HG03064 (cell line): ENCODE data around the gene VAV2.
"Not testable (repeated sequence)": the region's sequence is repeated elsewhere in the genome, so short reads cannot be mapped to it uniquely, and the experiment has no call there.

ENCODE experiments used
- ATAC-seq: cut with Tn5 transposase; IDR thresholded peaks from one replicate; pipeline ENCODE4 v1.9.1; 2021; ENCODE audit warnings: low read depth; ENCODE audit not compliant: unreplicated experiment

Gene VAV2

DNA sequence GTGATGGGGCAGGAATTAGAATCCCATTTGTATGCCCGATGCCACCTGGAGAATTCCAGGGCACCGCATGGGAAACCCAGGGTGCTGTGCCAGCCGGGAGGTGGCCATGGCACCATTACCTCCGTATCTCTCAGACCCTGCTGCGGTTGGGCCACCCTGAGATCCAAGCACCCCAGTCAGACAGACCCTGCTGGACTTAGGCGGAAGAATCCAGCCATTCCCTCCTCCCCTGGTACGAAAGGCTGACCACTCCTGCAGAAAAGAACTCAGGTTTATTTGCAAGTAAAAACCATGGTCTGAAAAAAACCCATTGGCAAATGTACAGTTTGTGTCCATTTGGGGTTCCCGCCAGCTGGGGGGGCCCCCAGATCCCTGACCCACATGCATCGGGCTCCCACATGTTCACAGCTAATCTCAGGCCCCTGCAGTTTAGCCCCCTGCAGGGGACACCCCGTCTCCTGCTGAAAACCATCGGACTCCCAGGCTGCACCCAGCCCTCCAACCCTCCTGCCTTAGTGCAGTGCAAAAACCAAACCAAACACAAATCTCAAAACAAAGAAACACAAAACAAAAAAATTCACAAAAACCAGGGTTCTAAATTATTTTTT, 230.4 kb downstream of the VAV2 start:
- no peak for ATAC-seq

DNA sequence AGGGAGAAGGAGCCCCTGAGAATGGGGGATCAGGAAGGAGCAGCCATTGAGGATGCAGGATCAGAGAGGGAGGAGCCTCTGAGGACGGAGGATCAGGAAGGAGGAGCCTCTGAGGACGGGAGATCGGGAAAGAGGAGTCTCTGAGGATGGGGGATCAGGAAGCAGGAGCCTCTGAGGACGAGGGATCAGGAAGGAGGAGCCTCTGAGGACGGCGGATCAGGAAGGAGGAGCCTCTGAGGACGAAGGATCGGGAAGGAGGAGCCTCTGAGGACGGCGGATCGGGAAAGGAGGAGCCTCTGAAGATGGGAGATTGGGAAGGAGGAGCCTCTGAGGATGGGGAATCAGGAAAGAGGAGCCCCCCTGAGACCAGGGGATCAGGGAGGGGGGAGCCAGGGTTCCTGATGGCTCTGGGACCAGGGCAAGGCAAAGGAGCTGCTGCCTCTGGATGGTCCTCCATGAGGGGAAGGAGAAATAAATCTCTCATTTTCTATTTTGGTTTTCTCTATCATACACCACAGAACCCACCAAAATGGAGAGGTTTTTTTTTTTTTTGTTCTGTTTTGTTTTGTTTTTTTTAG, 231.3 kb downstream of the VAV2 start:
- no peak for ATAC-seq

DNA sequence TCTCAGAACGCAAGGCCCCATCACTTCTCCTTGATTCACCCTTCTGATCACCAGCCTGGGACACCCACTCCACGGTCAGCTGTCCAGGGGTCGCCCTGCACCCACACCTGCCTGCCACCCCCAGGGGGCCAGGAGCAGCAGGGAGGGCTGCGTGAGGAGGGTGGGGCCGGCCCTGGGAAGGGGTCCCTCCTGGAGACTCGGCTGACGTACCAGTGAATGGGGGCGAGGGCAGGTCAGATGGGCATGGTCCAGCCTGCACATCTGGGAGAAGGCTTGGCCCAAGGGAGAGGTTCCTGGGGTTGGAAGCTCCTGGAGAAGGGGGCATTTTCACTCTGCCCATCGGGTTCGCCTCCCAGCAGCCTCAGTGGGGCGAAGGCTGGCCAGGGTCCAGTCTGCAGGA, 232.2 kb downstream of the VAV2 start:
- ATAC-seq = no peak

DNA sequence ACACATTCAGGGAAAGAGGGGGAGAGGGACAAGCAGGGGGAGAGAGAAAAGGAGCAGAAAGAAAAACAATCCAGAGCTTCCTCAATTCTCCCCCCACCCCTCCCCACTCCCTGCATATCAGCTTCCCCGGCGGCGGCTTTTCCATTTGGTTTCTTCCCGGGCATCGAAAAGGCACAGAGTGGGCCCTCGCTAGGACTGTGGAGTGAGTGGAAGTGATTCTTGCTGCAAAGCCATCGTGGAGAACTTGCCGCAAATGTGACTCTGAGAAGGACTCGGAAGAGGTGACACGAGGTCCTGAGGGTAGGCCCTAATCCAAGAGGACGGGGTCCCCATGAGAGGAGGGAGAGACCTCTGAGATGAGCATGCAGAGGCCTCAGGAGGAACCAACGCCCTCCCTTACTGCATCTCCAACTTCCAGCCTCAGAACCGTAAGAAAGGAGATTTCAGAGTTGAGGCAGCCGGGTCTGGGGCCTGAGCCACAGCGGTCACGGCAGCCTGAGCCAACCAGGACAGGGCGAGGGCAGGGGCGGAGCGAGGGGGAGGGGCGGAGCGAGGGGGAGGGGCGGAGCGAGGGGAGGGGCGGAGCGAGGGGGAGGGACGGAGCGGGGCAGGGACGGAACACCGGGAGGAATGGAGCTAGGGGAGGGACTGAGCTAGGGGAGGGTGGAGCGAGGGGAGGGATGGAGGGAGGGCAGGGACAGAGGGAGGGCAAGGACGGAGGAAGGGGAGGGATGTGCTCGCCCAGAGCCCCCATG, 232.8 kb downstream of the VAV2 start:
- ATAC-seq = no peak

DNA sequence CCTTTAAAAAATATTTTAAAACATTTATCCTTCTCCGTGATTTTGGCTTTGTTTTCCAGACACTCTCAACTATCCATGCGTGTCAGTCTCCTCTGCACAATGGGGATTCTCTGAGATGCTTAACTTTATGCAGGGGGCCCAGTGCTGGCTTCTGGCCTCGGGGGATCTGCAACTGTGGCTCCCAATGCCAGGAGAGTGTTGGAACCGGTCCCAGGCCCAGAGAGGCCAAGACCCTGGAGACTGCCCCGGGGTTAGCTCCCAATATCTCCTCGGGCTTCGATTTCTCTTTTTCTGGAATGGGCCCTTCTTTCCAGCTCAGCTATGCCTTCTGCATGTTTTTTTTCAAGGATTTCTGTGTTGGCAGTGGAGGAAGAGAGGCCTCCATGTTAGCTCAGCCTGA, 233.9 kb downstream of the VAV2 start:
- no peak for ATAC-seq

DNA sequence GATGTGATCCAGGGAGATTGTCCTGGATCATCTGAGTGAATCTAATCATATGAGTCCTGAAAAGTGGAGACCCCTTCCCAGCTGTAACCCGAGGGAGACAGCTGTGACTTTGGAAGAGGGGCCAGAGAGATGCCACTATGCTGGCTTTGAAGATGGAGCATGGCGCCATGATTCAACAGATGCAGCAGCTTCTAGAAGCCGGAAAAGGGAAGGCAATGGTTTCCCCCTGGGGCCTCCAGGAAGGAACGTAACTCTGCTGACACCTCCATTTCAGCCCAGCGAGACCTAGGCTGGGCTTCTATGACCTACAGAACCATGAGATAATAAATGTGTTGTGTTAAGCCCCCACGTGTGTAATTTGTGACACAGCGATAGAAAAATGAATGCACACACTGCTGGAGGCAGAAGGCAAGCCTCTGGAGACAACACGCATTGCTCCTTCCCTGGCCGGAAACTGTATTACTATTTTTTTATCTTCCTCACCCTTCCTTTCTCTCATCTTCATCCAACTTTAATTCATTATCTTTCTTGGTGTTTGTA, 237.4 kb downstream of the VAV2 start:
- no peak for ATAC-seq

DNA sequence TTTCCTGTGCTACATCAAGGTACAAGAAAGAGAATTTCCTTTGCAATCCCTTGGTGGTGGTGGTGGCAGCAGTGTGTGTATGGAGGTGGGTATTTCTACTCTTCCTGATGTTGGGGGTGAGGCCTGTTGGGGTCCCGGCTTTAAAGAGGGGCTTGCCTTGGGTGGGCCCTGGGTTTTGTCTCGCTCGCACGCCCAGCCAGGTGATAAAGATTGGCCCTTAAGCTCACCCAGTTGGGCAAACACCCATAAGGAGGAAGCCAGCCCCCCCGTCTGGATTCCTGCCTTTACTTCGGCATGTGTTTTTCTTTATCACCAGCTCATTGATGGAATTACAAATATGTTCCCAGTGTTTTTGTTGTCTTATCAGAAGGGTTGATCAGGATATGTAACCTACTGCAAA, 237.9 kb downstream of the VAV2 start:
- ATAC-seq = no peak

DNA sequence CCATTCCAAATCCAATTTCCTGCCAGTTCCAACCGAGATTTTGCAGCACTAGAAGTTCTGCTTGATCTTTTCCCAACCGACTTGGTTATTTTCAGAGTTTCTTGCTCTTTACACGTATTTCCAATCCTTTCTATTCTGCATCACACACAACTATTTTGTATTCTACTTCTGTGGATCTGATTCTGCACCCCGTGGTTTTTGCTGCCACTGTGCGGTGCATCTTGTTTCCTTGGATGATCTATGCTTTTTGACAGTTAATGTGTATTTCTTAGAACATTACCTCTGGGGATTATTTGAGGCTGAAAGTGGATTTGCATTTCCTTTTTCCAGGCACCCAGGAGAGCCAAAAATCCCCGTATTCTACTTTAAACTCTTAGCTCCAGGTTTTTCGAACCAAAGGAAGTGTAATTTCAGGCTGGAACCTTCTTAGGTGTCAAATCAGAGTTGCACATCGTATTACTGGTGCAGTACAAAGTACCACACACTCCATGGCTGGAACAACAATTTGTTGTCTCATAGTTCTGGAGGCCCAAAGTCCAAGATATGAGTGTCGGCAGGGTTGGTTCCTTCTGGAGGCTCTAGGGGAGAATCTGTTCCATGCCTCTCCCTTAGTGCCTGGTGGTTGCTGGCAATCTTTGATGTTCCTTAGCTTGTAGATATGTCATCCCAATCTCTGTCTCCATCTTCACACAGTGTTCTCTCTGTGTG, 239.2 kb downstream of the VAV2 start:
- ATAC-seq = no peak

DNA sequence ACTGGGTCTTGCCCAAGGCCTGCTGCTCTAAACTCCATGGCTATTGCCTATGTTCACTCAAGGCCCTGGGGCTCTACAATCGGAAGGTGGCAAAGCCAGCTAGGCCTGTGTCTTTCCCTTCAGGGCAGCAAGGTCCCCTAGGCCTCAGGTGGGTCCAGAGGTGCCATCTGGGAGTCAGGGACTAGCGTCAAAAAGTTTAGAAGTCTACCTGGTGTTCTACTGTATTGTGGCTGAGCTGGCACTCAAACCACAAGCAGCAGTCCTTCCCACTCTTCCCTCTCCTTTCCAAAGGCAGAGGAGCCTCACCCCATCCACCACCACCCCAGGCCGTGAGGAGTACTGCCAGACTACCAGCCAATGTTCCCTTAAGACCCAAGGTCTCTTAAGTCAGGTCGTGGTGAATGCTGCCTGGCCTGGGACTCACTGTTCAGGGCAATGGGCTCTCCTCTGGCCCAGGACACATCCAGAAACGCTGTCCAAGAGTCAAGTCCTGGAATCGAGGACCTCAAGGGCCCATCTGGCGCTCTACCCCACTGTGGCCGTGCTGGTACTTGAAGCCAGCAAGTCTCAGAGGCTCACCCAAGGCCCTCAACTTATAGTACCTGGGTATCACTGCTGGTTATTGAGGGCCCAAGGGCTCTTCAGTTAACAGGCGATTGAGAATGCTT, 241.0 kb downstream of the VAV2 start:
- no peak for ATAC-seq

DNA sequence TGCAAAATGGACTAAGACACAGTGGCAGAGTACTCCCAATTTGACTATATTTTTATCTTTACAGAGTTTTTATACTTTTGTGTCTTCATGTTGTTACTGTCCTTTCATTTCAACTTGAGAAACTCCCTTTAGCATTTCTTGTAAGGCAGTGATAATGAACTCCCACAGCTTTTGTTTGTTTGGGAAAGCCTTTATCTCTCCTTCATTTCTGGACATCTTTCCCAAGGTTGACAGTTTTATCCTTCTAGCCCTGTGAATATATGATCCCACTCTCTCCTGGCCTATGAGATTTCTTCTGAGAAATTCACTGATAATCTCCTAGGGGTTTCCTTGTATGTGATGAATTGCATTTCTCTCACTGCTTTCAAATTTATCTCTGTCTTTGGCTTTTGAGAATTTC, 244.8 kb downstream of the VAV2 start:
- ATAC-seq = no peak

DNA sequence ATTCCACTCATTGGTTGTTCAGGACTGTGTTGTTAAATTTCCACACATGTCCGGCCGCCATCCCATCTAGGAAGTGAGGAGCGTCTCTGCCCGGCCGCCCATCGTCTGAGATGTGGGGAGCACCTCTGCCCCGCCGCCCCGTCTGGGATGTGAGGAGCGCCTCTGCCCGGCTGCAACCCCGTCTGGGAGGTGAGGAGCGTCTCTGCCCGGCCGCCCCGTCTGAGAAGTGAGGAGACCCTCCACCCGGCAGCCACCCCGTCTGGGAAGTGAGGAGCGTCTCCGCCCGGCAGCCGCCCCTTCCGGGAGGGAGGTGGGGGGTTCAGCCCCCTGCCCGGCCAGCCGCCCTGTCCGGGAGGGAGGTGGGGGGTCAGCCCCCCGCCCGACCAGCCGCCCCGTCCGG, 247.6 kb downstream of the VAV2 start:
- ATAC-seq = not testable (repeated sequence)

DNA sequence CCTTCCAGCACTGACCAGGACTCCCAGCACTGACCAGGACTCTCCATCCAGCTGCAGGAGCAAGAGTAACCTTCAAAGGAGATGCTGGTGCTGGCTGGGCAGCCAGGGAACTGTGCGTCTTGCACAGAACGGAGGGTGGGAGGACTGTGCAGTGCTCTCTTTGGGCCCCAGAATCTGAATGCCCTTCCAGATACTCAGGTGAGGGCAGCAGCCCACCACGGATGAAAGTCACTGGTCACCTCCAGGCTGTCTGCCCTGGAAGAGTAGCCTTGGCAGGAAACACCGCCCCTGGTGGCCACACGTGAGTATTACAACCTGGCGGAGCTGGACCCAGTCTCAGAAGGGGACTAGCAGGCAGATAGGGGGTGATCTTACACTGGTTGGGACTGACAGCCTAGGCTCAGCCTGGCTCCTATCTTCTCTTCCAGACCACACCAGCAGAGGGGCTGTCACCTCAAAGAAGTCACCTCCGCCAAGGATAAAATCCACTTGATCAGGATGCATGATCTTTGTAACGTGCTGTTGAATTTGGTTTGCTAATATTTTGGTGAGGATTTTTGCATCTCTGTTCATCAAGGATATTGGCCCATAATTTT, 249.2 kb downstream of the VAV2 start:
- no peak for ATAC-seq

DNA sequence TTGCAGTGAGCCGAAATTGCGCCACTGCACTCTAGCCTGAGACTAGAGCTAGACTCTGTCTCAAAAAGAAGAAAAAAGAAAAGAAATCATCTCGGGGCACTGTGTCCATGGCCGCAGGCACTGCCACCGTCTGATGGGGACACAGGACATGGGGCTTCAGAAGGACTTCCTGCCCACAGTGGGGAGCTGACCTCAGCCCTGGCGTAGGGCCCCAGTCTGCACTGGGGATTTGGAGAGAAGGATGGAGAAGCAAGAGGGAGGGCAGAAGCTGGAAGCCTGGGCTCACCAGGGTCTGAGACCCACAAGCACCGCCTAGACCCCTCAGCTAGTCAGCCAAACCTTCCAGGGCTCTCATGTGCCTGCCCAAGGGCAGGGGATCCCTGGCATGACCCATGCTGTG, 249.9 kb downstream of the VAV2 start:
- ATAC-seq = no peak

DNA sequence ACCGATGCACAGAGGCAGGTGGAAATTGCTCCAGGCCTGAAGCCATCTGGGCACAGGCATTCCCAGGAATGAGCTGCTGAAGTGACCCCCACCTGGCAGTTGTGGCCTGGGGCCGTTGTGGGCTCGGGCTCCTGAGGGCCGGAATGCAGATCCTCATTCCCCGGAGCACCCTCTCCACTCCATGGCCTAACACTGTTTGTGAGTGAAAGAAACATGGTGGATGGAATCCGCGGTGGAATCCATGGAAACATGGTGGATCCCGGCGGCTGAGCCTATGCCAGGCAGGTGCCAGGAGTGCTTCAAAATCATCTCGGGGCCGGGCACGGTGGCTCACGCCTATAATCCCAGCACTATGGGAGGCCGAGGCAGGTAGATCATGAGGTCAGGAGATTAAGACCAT, 250.4 kb downstream of the VAV2 start:
- ATAC-seq = no peak

DNA sequence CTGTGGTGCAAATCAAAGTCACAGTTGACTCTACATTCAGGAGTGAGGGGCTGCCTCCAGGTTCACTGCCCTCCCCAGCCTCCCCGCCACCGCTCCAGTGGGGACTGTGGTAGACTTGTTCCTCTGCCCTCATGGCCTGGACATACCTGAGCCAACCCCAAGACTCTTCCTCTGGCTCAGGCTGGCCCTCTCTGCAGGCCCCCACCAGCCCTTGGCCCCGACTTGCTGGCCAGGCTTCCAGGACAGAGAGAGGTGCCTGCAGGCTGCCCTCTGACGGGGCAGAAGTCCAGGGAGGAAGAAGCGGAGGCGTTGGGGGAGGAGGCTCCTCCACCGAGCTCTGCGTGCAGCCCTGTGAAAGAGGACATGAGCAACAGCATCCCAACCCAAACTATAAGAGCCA, 251.2 kb downstream of the VAV2 start:
- ATAC-seq = no peak

DNA sequence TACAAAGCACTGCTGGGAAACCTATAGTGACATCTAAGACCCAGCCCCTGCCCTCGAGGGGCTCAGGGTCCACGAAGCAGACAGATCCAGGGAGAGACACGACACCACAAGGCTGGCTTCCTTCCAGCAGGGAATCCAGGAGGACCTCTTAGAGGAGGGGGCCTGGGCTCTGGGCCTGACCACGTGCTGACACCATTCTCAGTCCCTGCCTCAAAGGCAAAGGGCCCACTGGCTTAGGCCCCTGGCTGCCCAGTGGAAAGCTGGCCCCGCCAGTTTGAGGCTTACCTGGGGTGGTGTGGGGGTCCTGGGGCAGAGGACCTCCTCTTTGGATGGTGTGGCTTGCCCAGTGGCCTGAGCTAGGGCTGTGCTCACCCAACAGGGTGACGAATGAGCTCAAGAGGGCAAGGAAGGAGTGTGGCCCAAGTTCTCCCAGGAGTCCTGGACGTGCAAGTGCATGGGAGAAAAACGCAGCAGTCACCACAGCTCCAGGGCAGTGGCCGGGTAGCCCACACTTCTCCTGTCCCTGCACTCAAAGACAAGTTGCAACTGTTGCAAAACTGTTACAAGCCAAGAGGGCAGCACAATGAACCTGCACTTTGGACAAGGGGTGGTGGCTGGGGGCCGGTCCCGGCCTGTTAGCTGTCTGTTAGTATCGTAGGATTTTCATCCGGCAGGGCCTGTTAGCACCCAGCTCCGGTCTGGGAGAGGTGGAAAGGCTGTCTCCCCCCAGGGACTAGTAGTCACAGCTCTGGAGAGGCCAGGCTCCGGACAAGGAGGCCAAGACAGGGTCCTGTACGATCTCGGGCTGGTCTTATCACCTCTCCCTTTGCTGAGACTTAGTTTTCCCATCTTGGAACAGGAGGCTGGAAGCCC, 252.5 kb downstream of the VAV2 start:
- ATAC-seq = no peak

DNA sequence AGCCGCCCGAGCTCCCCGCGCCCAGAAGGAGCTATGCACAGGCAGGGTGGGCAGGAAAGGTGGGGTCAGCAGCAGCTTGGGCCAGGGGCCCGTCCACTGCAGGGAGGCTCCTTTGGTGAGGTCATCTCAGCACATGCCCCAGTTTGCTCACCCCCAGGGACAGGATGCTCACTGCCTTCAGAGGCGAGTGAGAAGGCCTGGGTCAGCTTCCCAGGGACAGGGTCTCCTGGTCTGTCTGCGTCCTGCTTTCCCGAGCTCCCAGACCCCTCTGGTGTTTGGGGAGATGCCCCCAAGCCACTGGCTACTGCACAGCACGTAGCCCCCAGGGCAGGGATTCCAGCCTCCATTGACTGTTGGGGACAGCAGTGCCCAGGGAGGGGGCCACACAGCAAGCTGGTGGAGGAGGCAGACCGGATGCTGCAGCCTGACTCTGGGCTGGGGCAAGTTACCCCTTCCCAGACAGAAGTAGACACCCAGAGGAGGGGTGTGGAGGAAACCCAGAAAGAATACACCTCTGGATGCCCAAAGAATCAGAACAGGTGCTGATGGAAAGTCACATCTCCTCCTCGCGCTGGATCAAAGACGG, 253.4 kb downstream of the VAV2 start:
- ATAC-seq = no peak

DNA sequence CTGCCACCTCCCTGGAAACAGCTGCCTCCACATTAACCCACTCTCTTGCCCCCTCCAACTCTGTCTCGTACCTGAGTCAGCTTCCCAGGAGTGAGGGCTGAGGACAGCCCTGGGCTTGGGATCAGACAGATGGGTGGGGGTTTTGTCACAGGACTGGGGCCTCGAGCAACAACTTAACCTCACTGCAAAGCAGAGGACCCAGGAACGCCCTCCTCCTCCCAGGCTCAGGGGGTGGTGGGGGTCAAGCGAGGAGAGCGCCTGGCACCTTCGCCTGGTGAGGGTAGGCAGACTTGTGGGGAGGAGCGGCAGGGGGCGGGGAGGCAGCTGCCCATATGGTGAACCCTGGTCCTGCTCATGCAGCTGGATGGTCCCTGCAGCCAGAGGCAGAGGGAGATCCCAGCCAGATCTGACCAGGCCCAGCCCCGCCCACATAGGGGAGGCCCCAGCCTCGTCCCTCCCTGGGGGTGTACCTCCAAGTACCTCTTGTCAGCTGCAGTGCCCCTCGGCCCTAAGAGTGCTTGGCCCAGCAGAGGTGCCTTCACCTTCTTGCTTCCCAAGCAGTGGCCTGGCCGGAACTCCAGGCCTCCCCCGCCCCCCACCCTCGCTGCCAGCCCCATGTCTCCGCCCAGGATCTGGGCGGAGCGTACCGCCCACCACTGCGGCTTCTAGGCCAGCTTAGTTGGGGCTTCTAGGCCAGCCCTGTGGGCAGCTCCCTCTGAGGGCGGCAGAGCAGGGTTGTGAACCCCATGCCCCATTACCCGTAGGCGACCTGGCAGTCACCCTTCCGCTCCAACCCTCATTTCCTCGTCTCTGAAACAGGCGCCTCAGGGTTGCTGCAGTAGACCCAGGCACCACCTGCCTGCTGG, 254.1 kb downstream of the VAV2 start, which contains the start of gene SARDH:
TSS of gene SARDH (minus strand) at position 579 of the 866 bp plus-strand sequence. CDS start 4,179 bp downstream, outside the sequence.
- ATAC-seq = no peak
